Smooth muscle cell (in vitro differentiated cells): Measurements from ENCODE around the gene MDM1. TPM values are rescaled to one million over a fixed set of nuclear protein-coding genes. Genes with fewer than 3 reads are reported as not detected.

Experiments used
- DNase-seq: peaks from one replicate; lab custom pipeline; 2025; ENCODE audit not compliant: unreplicated experiment; lab: John Stamatoyannopoulos, UW
- H2AFZ ChIP-seq: fragments of 200-600 bp; sonication (generic); 2 replicates; pipeline ENCODE4 v1.6.0; 2016; ENCODE audit warnings: antibody characterized with exemption, low read depth, mild to moderate bottlenecking
- H3F3A ChIP-seq: fragments of 200-600 bp; sonication (generic); 2 replicates; pipeline ENCODE4 v1.6.0; 2017; ENCODE audit warnings: antibody characterized with exemption, low read depth
- H3K27ac ChIP-seq: fragments of 200-600 bp; sonication (generic); 2 replicates; pipeline ENCODE4 v1.5.1; 2016; ENCODE audit warnings: low read depth, mild to moderate bottlenecking
- H3K27me3 ChIP-seq: fragments of 200-600 bp; sonication (generic); 2 replicates; pipeline ENCODE4 v1.6.1; 2016; ENCODE audit warnings: low read depth, mild to moderate bottlenecking
- H3K36me3 ChIP-seq: fragments of 200-600 bp; sonication (generic); 2 replicates; pipeline ENCODE4 v1.5.1; 2016; ENCODE audit warnings: low read depth
- H3K4me1 ChIP-seq: fragments of 200-600 bp; sonication (generic); 2 replicates; pipeline ENCODE4 v1.5.1; 2016; ENCODE audit warnings: low read depth
- H3K4me2 ChIP-seq: fragments of 200-600 bp; sonication (generic); 2 replicates; pipeline ENCODE4 v1.6.0; 2016; ENCODE audit warnings: mild to moderate bottlenecking
- H3K4me3 ChIP-seq: fragments of 200-600 bp; sonication (generic); 2 replicates; pipeline ENCODE4 v1.5.1; 2016; ENCODE audit warnings: mild to moderate bottlenecking
- H3K79me2 ChIP-seq: fragments of 200-600 bp; sonication (generic); 2 replicates; pipeline ENCODE4 v1.6.0; 2016; ENCODE audit warnings: low read depth, mild to moderate bottlenecking
- H3K9ac ChIP-seq: fragments of 200-600 bp; sonication (generic); 2 replicates; pipeline ENCODE4 v1.6.0; 2016; ENCODE audit warnings: low read depth
- H3K9me3 ChIP-seq: fragments of 200-600 bp; sonication (generic); replicated peaks from 2 replicates; pipeline ENCODE4 v1.5.1; 2016; ENCODE audit warnings: low read depth
- H4K20me1 ChIP-seq: fragments of 200-600 bp; sonication (generic); 2 replicates; pipeline ENCODE4 v1.6.0; 2016; ENCODE audit warnings: low read depth
- WGBS: methylation state at CpG from one replicate; pipeline ENCODE4 v1.1.7; 2016; ENCODE audit warnings: low lambda C conversion rate; 5-methylcytosine and 5-hydroxymethylcytosine counted together
- polyA plus RNA-seq: library from polyadenylated mRNA; unstranded; fragments of >200 nt; fragmentation: Nextera tagmentation; extraction: Ambion mirVana; gene quantifications from 2 replicates; pipeline ENCODE4 v1.2.1, GENCODE V29; 2016
- total RNA-seq: library from RNA; depleted of rRNA; stranded (reverse); fragments of >200 nt; gene quantifications from 2 replicates; pipeline ENCODE4 v1.2.3, GENCODE V29; 2014
- TF ChIP-seq, protein P1 (sequence below): fragments of 200-600 bp; sonication (generic); IDR thresholded peaks from 2 replicates; pipeline ENCODE4 v1.5.1; 2017; ENCODE audit warnings: borderline replicate concordance, mild to moderate bottlenecking, antibody characterized with exemption; ENCODE audit not compliant: insufficient read depth, poor library complexity, severe bottlenecking

The MDM1 gene
- total and polyA plus RNA-seq, 2 experiments from 2014 or later: 5.4 to 15.9 TPM

DNA sequence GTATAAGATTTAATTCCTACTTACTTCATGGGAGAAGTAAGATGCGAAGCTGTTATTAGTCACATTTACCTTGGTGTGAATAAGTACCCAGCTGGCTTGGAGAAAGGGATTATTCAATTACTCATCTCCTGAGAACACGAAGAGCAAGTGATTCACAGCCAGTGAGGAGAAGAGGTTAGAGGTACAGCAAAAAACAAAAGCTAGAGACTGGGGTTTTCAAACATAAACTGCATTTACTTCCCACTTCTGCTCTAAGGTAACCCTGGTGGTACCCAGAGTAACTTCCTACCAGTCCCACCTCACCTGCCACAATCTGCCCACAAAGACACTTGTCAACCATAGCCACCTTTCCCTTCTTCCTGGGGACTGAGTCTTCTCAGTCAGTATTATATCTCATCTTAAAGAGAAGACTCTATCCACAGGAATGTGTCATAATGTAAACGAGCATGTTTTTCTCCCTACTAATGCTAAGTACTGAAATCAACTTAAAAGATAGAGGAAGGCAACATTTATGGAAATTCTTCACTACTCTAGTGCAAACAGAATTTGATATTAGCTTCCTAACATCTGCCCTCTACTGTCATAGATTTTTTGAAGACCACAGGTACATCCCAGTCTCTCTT is 72.7 kb downstream of the MDM1 start:
- TF ChIP-seq, protein P1, sequence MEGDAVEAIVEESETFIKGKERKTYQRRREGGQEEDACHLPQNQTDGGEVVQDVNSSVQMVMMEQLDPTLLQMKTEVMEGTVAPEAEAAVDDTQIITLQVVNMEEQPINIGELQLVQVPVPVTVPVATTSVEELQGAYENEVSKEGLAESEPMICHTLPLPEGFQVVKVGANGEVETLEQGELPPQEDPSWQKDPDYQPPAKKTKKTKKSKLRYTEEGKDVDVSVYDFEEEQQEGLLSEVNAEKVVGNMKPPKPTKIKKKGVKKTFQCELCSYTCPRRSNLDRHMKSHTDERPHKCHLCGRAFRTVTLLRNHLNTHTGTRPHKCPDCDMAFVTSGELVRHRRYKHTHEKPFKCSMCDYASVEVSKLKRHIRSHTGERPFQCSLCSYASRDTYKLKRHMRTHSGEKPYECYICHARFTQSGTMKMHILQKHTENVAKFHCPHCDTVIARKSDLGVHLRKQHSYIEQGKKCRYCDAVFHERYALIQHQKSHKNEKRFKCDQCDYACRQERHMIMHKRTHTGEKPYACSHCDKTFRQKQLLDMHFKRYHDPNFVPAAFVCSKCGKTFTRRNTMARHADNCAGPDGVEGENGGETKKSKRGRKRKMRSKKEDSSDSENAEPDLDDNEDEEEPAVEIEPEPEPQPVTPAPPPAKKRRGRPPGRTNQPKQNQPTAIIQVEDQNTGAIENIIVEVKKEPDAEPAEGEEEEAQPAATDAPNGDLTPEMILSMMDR: no peak
- 29% methylated on average over 3 of the region's 3 CpGs for WGBS
- H3K27ac ChIP-seq: peak overlapping the region; percentile 70
- H4K20me1 ChIP-seq: no peaks in the 10 kb centered on the region
- H3K4me3 ChIP-seq: no peak overlapping the region
- no peak overlapping the region for H2AFZ ChIP-seq
- no peaks in the 10 kb centered on the region for H3F3A ChIP-seq
- peak overlapping the region; percentile 52 for H3K4me2 ChIP-seq
- no peaks in the 10 kb centered on the region for H3K79me2 ChIP-seq
- peaks cover 10% of the 10 kb centered on the region for H3K4me1 ChIP-seq
- no peaks in the 10 kb centered on the region for H3K27me3 ChIP-seq
- no peaks in the 10 kb centered on the region for H3K36me3 ChIP-seq
- no peaks in the 10 kb centered on the region for H3K9me3 ChIP-seq
- DNase-seq: no peak
- no peak overlapping the region for H3K9ac ChIP-seq

DNA sequence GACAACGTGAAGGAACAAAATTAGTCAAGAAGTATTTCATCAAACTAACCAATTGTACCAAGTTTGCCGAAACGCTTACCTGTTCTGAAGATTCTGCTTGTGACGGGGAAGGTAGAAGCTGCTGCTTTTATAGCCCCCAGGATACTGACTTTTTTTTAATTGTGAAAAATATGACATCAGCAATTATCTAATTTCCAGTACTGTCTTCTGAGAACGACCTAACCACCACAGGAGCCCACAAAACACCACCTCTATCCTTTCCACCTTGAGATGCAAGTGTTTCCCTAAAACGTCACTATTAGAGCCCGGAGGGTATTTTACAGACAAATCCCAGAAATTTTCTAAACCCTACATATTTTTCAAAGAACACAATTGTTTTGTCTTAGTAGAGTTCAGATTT is 78.7 kb downstream of the MDM1 start, which contains the start of gene IL22:
Gene IL22 (minus strand): TSS at position 101 of the 400 bp plus-strand sequence. CDS start 156 bp downstream, outside the sequence.
- H3F3A ChIP-seq: no peaks in the 10 kb centered on the region
- H3K79me2 ChIP-seq: no peaks in the 10 kb centered on the region
- WGBS: 93% methylated on average over 7 of the region's 7 CpGs
- no peak within 1 kb of the TSS for H3K4me2 ChIP-seq
- peaks cover 12% of the 10 kb centered on the region for H3K4me1 ChIP-seq
- H2AFZ ChIP-seq: no peak within 1 kb of the TSS
- no peak within 1 kb of the TSS for H3K27ac ChIP-seq
- no peak within 1 kb of the TSS for H3K4me3 ChIP-seq
- H4K20me1 ChIP-seq: no peaks in the 10 kb centered on the region
- no peak within 1 kb of the TSS for H3K9ac ChIP-seq
- no peaks in the 10 kb centered on the region for H3K9me3 ChIP-seq
- no peaks in the 10 kb centered on the region for H3K27me3 ChIP-seq
- H3K36me3 ChIP-seq: no peaks in the 10 kb centered on the region
- TF ChIP-seq, protein P1: no peak
- DNase-seq: no peak

DNA sequence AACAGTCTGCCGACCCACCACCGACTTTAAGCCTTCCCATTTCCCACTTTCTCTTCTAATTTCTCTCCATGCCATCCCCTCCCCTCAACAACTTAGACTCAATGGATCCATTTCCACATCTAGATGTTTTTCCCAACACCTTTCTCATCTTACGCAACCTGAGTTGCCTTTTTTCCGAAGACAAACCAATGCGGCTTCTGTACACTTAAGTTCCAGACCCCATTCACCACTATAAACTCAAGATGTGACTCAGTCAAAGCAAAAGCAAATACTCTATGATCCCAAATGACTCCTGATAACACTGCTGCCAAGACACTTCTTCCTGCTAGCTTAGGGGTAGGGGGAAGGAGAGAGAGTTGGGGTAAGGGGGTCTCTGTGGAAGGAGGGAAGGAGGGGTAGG is 80.1 kb downstream of the MDM1 start:
- no peaks in the 10 kb centered on the region for H3F3A ChIP-seq
- H3K4me3 ChIP-seq: no peak overlapping the region
- peaks cover 12% of the 10 kb centered on the region for H3K4me1 ChIP-seq
- H3K36me3 ChIP-seq: no peaks in the 10 kb centered on the region
- TF ChIP-seq, protein P1: no peak
- H3K4me2 ChIP-seq: no peak overlapping the region
- no peaks in the 10 kb centered on the region for H3K79me2 ChIP-seq
- no peaks in the 10 kb centered on the region for H4K20me1 ChIP-seq
- no peak for DNase-seq
- no peak overlapping the region for H3K27ac ChIP-seq
- H3K9me3 ChIP-seq: no peaks in the 10 kb centered on the region
- H3K9ac ChIP-seq: no peak overlapping the region
- WGBS: 77% methylated on average over 5 of the region's 5 CpGs
- no peak overlapping the region for H2AFZ ChIP-seq
- no peaks in the 10 kb centered on the region for H3K27me3 ChIP-seq

DNA sequence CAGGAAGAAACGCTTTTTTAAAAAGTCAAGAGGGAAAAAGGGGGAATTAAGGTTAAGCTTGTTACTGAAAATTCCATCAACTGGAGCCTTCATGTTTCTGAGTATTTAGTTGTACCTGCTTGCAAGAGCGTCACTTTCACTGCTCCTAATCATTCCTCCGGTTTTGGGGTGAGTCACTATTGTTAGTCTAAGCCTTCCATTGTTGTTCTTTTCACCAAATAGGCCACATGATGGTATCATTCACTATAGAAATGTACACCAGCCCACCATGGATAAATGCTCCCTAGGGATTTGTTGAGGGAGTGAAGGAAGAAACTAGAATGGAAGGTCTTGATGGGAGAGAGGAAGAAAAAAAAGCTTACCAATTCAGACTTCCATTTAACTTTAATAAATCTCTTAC is 81.7 kb downstream of the MDM1 start:
- no peak for DNase-seq
- H3K79me2 ChIP-seq: no peaks in the 10 kb centered on the region
- no peaks in the 10 kb centered on the region for H4K20me1 ChIP-seq
- peaks cover 5% of the 10 kb centered on the region for H3F3A ChIP-seq
- H2AFZ ChIP-seq: no peak overlapping the region
- no peaks in the 10 kb centered on the region for H3K27me3 ChIP-seq
- no peak overlapping the region for H3K9ac ChIP-seq
- WGBS: 74% methylated on average over 3 of the region's 3 CpGs
- no peaks in the 10 kb centered on the region for H3K36me3 ChIP-seq
- no peak overlapping the region for H3K27ac ChIP-seq
- no peak overlapping the region for H3K4me2 ChIP-seq
- no peaks in the 10 kb centered on the region for H3K9me3 ChIP-seq
- peaks cover 22% of the 10 kb centered on the region for H3K4me1 ChIP-seq
- H3K4me3 ChIP-seq: no peak overlapping the region
- TF ChIP-seq, protein P1: no peak
